RKO (cell line): ENCODE results near the gene VAT1L.
"Not testable (repeated sequence)": the region's sequence is repeated elsewhere in the genome, so short reads cannot be mapped to it uniquely, and the experiment has no call there.

Source experiments
- DNase-seq: peaks from one replicate; pipeline ENCODE4 v3.0.0-alpha.2; 2016; ENCODE audit warnings: low spot score

Gene VAT1L

GRCh38 chr16:77913738-77914253, 125.4 kb downstream of the VAT1L start:
- no peak for DNase-seq

GRCh38 chr16:77916111-77916510, 127.7 kb downstream of the VAT1L start:
- DNase-seq, result no peak

GRCh38 chr16:77917971-77918370, 129.6 kb downstream of the VAT1L start:
- no peak for DNase-seq

GRCh38 chr16:77918809-77919707, 130.7 kb downstream of the VAT1L start:
- DNase-seq, result no peak

- DNase-seq, result no peak
Observed at GRCh38 chr16:77919761-77920415, 131.5 kb downstream of the VAT1L start.

GRCh38 chr16:77920984-77921383, 132.6 kb downstream of the VAT1L start:
- DNase-seq, result no peak

- no peak for DNase-seq
Observed at GRCh38 chr16:77922228-77922754, 133.9 kb downstream of the VAT1L start.

GRCh38 chr16:77925531-77925930, 137.2 kb downstream of the VAT1L start:
- DNase-seq, result no peak

- DNase-seq, result no peak
Observed at GRCh38 chr16:77928096-77928495, 139.7 kb downstream of the VAT1L start.

- no peak for DNase-seq
Observed at GRCh38 chr16:77929004-77929403, 140.6 kb downstream of the VAT1L start.

GRCh38 chr16:77931058-77931457, 142.7 kb downstream of the VAT1L start:
- no peak for DNase-seq

- no peak for DNase-seq
Observed at GRCh38 chr16:77937473-77938149, 149.2 kb downstream of the VAT1L start.

- DNase-seq, result no peak
Observed at GRCh38 chr16:77938913-77939312, 150.5 kb downstream of the VAT1L start.

- DNase-seq, result no peak
Observed at GRCh38 chr16:77939968-77940367, 151.6 kb downstream of the VAT1L start.

GRCh38 chr16:77943801-77944200, 155.4 kb downstream of the VAT1L start:
- DNase-seq, result no peak

GRCh38 chr16:77944631-77945030, 156.3 kb downstream of the VAT1L start:
- DNase-seq, result no peak

- no peak for DNase-seq
Observed at GRCh38 chr16:77945126-77945525, 156.8 kb downstream of the VAT1L start.

- DNase-seq, result no peak
Observed at GRCh38 chr16:77946823-77947222, 158.5 kb downstream of the VAT1L start.

- DNase-seq, result not testable (repeated sequence)
Observed at GRCh38 chr16:77947590-77947989, 159.2 kb downstream of the VAT1L start.

- no peak for DNase-seq
Observed at GRCh38 chr16:77948835-77949234, 160.5 kb downstream of the VAT1L start.

GRCh38 chr16:77949445-77949844, 161.1 kb downstream of the VAT1L start:
- no peak for DNase-seq

GRCh38 chr16:77951788-77952187, 163.4 kb downstream of the VAT1L start:
- DNase-seq, result peak; percentile 21
